DMS153 (cell line): ENCODE measurements around the gene TEX29.

Source experiments
- DNase-seq: peaks from one replicate; lab custom pipeline; 2025; lab: John Stamatoyannopoulos, UW

Gene TEX29

GRCh38 chr13:111319998-111320911 is at the start of gene TEX29:
TEX29 (plus strand) TSS chr13:111320642; CDS start chr13:111320891, 249 bp downstream.
- DNase-seq = no peak

GRCh38 chr13:111270765-111271698 is 49.4 kb upstream of the TEX29 start:
- no peak for DNase-seq

- no peak for DNase-seq
These were observed 48.3 kb upstream of the TEX29 start for GRCh38 chr13:111272117-111272516.

GRCh38 chr13:111275382-111275781 is 45.1 kb upstream of the TEX29 start:
- DNase-seq = no peak

- no peak for DNase-seq
These were observed 44.3 kb upstream of the TEX29 start for GRCh38 chr13:111275995-111276618.

- no peak for DNase-seq
These were observed 42.2 kb upstream of the TEX29 start for GRCh38 chr13:111278258-111278657.

- DNase-seq = no peak
These were observed 41.4 kb upstream of the TEX29 start for GRCh38 chr13:111278743-111279652.

- DNase-seq = no peak
These were observed 40.2 kb upstream of the TEX29 start for GRCh38 chr13:111280226-111280625.

GRCh38 chr13:111280681-111281585 is 39.5 kb upstream of the TEX29 start:
- DNase-seq = no peak

- DNase-seq = no peak
These were observed 38.6 kb upstream of the TEX29 start for GRCh38 chr13:111281751-111282311.

- no peak for DNase-seq
These were observed 38.0 kb upstream of the TEX29 start for GRCh38 chr13:111282425-111282824.

- DNase-seq = no peak
These were observed 37.4 kb upstream of the TEX29 start for GRCh38 chr13:111282997-111283396.

- DNase-seq = no peak
These were observed 37.0 kb upstream of the TEX29 start for GRCh38 chr13:111283457-111283856.

GRCh38 chr13:111283991-111284390 is 36.5 kb upstream of the TEX29 start:
- DNase-seq = no peak

GRCh38 chr13:111284565-111284964 is 35.9 kb upstream of the TEX29 start:
- no peak for DNase-seq

GRCh38 chr13:111286162-111286561 is 34.3 kb upstream of the TEX29 start:
- no peak for DNase-seq

GRCh38 chr13:111286749-111287148 is 33.7 kb upstream of the TEX29 start:
- no peak for DNase-seq

GRCh38 chr13:111287201-111287600 is 33.2 kb upstream of the TEX29 start:
- no peak for DNase-seq

GRCh38 chr13:111288276-111288675 is 32.2 kb upstream of the TEX29 start:
- no peak for DNase-seq

GRCh38 chr13:111289251-111289650 is 31.2 kb upstream of the TEX29 start:
- no peak for DNase-seq
